Measurements from ENCODE around the gene RASL12. TPM values are rescaled to one million over a fixed set of nuclear protein-coding genes. Genes with fewer than 3 reads are reported as not detected.

Gene RASL12
- total RNA-seq, 1 donor: 0.36 TPM

DNA sequence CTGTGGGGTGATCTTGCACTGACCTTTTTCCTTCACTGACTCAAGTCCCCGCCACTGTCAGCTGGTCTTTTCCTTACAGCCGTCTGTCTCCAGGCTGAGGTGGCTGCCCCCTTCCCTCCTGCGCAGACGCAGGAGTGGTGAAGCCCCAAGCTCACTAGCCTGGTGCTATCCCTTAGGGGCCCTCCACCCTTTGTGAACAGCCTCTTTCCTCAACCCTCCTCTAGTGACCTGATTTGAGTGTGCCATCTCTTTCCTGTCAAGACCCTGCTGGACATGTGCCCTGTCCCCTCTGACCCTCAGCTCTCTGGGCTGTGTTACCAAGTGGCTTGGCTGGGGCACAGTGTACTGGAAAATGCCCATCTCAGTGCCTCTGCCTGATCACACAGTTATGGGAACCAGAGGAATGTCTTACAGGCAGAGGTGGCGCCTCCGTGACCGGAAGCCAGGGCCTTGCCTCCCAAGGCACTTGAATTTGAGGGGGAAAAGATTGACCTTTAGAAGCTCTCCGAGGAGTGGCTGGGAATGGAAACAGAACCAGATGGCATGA lies 17.5 kb upstream of the RASL12 start:
- TF ChIP-seq, protein P1, sequence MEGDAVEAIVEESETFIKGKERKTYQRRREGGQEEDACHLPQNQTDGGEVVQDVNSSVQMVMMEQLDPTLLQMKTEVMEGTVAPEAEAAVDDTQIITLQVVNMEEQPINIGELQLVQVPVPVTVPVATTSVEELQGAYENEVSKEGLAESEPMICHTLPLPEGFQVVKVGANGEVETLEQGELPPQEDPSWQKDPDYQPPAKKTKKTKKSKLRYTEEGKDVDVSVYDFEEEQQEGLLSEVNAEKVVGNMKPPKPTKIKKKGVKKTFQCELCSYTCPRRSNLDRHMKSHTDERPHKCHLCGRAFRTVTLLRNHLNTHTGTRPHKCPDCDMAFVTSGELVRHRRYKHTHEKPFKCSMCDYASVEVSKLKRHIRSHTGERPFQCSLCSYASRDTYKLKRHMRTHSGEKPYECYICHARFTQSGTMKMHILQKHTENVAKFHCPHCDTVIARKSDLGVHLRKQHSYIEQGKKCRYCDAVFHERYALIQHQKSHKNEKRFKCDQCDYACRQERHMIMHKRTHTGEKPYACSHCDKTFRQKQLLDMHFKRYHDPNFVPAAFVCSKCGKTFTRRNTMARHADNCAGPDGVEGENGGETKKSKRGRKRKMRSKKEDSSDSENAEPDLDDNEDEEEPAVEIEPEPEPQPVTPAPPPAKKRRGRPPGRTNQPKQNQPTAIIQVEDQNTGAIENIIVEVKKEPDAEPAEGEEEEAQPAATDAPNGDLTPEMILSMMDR (IDR thresholded peaks at IDR 0.05; ENCODE audit: extremely low read depth, low read depth, low read length): no peak
- H3K27ac ChIP-seq (ENCODE audit: low read depth, low read length): no peak overlapping the region
- no peaks in the 10 kb centered on the region for H3K79me2 ChIP-seq (ENCODE audit: insufficient read depth, low read length)
- H3K27me3 ChIP-seq (ENCODE audit: insufficient read depth, low read length): peaks cover 38% of the 10 kb centered on the region
- H3K4me3 ChIP-seq (ENCODE audit: insufficient read depth, low read length): no peak overlapping the region
- H3K9me3 ChIP-seq (ENCODE audit: low read depth, low read length): no peaks in the 10 kb centered on the region
- no peak overlapping the region for H3K4me2 ChIP-seq (ENCODE audit: insufficient read depth, low read length)
- DNase-seq (ENCODE audit: insufficient read length, low spot score, missing footprints): peak; percentile 25
- no peaks in the 10 kb centered on the region for H3K36me3 ChIP-seq (ENCODE audit: insufficient read depth, low read length)
- H2AFZ ChIP-seq (ENCODE audit: low read length): no peak overlapping the region
- H3K4me1 ChIP-seq (ENCODE audit: insufficient read depth, low read length): no peaks in the 10 kb centered on the region
- H4K20me1 ChIP-seq (ENCODE audit: insufficient read depth, low read length): no peaks in the 10 kb centered on the region

DNA sequence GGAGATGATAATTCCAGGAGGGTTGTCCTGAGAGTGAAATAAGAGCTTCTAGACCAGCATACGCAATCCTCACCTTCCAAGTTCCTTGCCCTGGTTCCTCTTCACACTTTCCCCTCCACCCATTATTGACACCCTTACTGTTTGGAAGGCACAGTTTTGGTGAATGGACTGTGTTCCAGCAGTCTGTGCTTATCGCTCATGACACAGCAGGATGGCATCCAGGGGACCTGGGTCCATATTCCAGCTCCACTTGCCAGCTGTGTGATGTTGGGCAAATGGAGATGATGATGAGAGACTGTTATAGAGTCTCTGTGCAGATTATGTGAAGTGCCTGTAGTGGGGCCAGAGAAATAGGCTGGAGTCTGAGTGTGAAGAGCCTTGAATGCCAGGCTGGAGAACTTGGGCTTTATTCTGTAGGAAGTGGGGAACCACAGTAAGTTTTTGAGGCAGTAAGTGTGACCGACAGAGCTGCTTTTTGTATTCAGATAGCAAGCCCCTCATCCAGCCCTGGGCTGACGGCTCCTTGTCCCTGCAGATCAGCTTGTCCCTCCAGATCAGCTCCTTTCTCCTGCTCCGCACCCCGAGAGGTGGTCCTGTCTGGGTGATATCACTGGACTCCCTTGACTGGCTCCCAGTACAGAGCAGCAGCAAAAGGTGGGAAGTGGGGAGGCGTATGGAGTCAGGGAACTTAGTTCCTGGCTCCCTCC lies 16.9 kb upstream of the RASL12 start:
- Histone ChIP-seq H3K36me3 (ENCODE audit: insufficient read depth, low read length) (no peaks in the 10 kb centered on the region), H3K9me3 (ENCODE audit: low read depth, low read length) (no peaks in the 10 kb centered on the region), H3K27ac (ENCODE audit: low read depth, low read length) (no peak overlapping the region), H3K4me3 (ENCODE audit: insufficient read depth, low read length) (no peak overlapping the region), H2AFZ (ENCODE audit: low read length) (no peak overlapping the region), H3K4me1 (ENCODE audit: insufficient read depth, low read length) (no peaks in the 10 kb centered on the region), H3K79me2 (ENCODE audit: insufficient read depth, low read length) (no peaks in the 10 kb centered on the region), H3K27me3 (ENCODE audit: insufficient read depth, low read length) (peaks cover 38% of the 10 kb centered on the region), H4K20me1 (ENCODE audit: insufficient read depth, low read length) (no peaks in the 10 kb centered on the region), H3K4me2 (ENCODE audit: insufficient read depth, low read length) (no peak overlapping the region)
- peak; percentile 62 for DNase-seq (ENCODE audit: insufficient read length, low spot score, missing footprints)
- TF ChIP-seq, protein P1 (IDR thresholded peaks at IDR 0.05; ENCODE audit: extremely low read depth, low read depth, low read length): no peak

DNA sequence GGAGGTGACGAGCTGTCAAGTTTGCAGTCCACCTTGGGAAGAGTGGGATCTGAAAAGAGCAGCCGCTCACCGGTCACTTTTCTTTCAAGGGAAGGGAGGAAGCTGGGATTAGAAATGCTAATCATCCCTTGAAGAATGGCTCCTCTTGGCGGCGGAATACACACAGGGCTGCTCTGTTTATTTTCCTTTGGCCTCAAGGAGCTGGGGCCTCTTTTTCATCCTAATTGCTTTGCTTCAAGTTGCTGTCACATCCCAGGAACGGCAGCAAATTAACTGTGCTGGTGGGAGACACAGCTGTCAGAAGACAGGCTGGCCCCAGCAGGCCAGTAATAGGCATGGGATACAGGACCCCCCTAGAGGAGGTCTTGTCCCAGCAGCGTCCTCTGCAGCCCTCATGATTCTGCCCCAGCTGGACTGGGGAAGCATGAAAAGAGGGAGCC lies 15.5 kb upstream of the RASL12 start:
- H3K4me3 ChIP-seq (ENCODE audit: insufficient read depth, low read length): no peak overlapping the region
- no peaks in the 10 kb centered on the region for H3K9me3 ChIP-seq (ENCODE audit: low read depth, low read length)
- H3K27ac ChIP-seq (ENCODE audit: low read depth, low read length): no peak overlapping the region
- no peaks in the 10 kb centered on the region for H3K4me1 ChIP-seq (ENCODE audit: insufficient read depth, low read length)
- no peak overlapping the region for H2AFZ ChIP-seq (ENCODE audit: low read length)
- peak; percentile 83 for DNase-seq (ENCODE audit: insufficient read length, low spot score, missing footprints)
- no peaks in the 10 kb centered on the region for H3K79me2 ChIP-seq (ENCODE audit: insufficient read depth, low read length)
- H3K4me2 ChIP-seq (ENCODE audit: insufficient read depth, low read length): no peak overlapping the region
- TF ChIP-seq, protein P1 (IDR thresholded peaks at IDR 0.05; ENCODE audit: extremely low read depth, low read depth, low read length): peak; percentile 47
- H3K36me3 ChIP-seq (ENCODE audit: insufficient read depth, low read length): no peaks in the 10 kb centered on the region
- no peaks in the 10 kb centered on the region for H4K20me1 ChIP-seq (ENCODE audit: insufficient read depth, low read length)
- H3K27me3 ChIP-seq (ENCODE audit: insufficient read depth, low read length): peaks cover 38% of the 10 kb centered on the region

DNA sequence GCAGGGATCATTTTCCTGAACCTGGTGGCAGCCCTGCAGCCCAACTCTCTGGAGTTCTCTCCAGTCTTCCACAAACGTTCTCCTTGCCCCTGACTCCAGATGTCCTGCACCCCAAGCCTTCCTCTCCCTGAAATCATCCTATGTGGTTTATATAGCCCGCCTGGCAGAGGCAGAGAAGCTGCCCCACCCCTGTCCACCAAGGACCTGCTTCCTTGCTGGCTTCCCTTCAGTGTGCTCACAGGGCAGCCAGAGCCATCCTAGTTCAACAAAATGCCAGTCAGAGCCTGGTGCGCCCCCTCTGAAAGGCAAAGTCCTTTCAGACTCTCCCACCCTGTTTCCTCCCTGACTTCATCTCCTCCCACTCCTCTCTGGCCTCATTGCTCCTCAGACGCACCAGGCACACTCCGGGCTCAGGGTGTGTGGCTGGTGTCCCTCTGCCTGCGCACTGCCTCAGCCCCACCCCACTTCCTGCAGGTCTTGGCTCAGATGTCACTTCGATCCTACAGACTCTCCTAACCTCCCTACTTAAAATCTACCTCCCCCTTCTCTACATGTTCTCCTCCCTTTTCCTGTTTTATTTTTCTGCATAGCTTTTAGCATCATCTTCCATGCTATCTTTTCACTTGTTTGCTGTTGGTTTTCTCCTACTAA lies 14.6 kb upstream of the RASL12 start:
- H3K27me3 ChIP-seq (ENCODE audit: insufficient read depth, low read length): peaks cover 38% of the 10 kb centered on the region
- no peak overlapping the region for H3K4me3 ChIP-seq (ENCODE audit: insufficient read depth, low read length)
- no peak overlapping the region for H3K27ac ChIP-seq (ENCODE audit: low read depth, low read length)
- H3K79me2 ChIP-seq (ENCODE audit: insufficient read depth, low read length): no peaks in the 10 kb centered on the region
- no peaks in the 10 kb centered on the region for H3K9me3 ChIP-seq (ENCODE audit: low read depth, low read length)
- H3K4me2 ChIP-seq (ENCODE audit: insufficient read depth, low read length): no peak overlapping the region
- no peaks in the 10 kb centered on the region for H3K36me3 ChIP-seq (ENCODE audit: insufficient read depth, low read length)
- no peaks in the 10 kb centered on the region for H4K20me1 ChIP-seq (ENCODE audit: insufficient read depth, low read length)
- H2AFZ ChIP-seq (ENCODE audit: low read length): no peak overlapping the region
- no peaks in the 10 kb centered on the region for H3K4me1 ChIP-seq (ENCODE audit: insufficient read depth, low read length)
- DNase-seq (ENCODE audit: insufficient read length, low spot score, missing footprints): no peak
- TF ChIP-seq, protein P1 (IDR thresholded peaks at IDR 0.05; ENCODE audit: extremely low read depth, low read depth, low read length): no peak
